ENCODE data around the gene AK5. TPM values are rescaled to one million over a fixed set of nuclear protein-coding genes. Genes with fewer than 3 reads are reported as not detected.

The AK5 gene
- total RNA-seq, 1 donor, result 25.3 TPM

GRCh38 chr1:77373702-77374101 is 91.9 kb downstream of the AK5 start:
- Histone ChIP-seq H2AFZ (ENCODE audit: low read length) (no peak overlapping the region), H3K4me2 (ENCODE audit: insufficient read depth, low read length) (no peak overlapping the region), H3K79me2 (ENCODE audit: insufficient read depth, low read length) (no peaks in the 10 kb centered on the region), H3K27ac (ENCODE audit: low read depth, low read length) (no peak overlapping the region), H3K4me3 (ENCODE audit: insufficient read depth, low read length) (no peak overlapping the region), H3K36me3 (ENCODE audit: insufficient read depth, low read length) (no peaks in the 10 kb centered on the region), H3K27me3 (ENCODE audit: insufficient read depth, low read length) (no peaks in the 10 kb centered on the region), H3K9me3 (ENCODE audit: low read depth, low read length) (no peaks in the 10 kb centered on the region), H4K20me1 (ENCODE audit: insufficient read depth, low read length) (no peaks in the 10 kb centered on the region), H3K4me1 (ENCODE audit: insufficient read depth, low read length) (peaks cover 30% of the 10 kb centered on the region)
- TF ChIP-seq CTCF (IDR thresholded peaks at IDR 0.05; ENCODE audit: extremely low read depth, low read depth, low read length), result no peak
- no peak for DNase-seq (ENCODE audit: insufficient read length, low spot score, missing footprints)

GRCh38 chr1:77375541-77375940 is 93.7 kb downstream of the AK5 start:
- no peaks in the 10 kb centered on the region for H3K9me3 ChIP-seq (ENCODE audit: low read depth, low read length)
- H3K27ac ChIP-seq (ENCODE audit: low read depth, low read length), result no peak overlapping the region
- no peaks in the 10 kb centered on the region for H4K20me1 ChIP-seq (ENCODE audit: insufficient read depth, low read length)
- no peak overlapping the region for H3K4me3 ChIP-seq (ENCODE audit: insufficient read depth, low read length)
- H3K4me1 ChIP-seq (ENCODE audit: insufficient read depth, low read length), result peaks cover 23% of the 10 kb centered on the region
- DNase-seq (ENCODE audit: insufficient read length, low spot score, missing footprints), result no peak
- H2AFZ ChIP-seq (ENCODE audit: low read length), result no peak overlapping the region
- no peaks in the 10 kb centered on the region for H3K27me3 ChIP-seq (ENCODE audit: insufficient read depth, low read length)
- no peak for TF ChIP-seq CTCF (IDR thresholded peaks at IDR 0.05; ENCODE audit: extremely low read depth, low read depth, low read length)
- H3K4me2 ChIP-seq (ENCODE audit: insufficient read depth, low read length), result no peak overlapping the region
- no peaks in the 10 kb centered on the region for H3K36me3 ChIP-seq (ENCODE audit: insufficient read depth, low read length)
- H3K79me2 ChIP-seq (ENCODE audit: insufficient read depth, low read length), result no peaks in the 10 kb centered on the region

GRCh38 chr1:77375990-77376389 is 94.2 kb downstream of the AK5 start:
- Histone ChIP-seq H3K27me3 (ENCODE audit: insufficient read depth, low read length) (no peaks in the 10 kb centered on the region), H3K27ac (ENCODE audit: low read depth, low read length) (no peak overlapping the region), H3K36me3 (ENCODE audit: insufficient read depth, low read length) (no peaks in the 10 kb centered on the region), H3K4me3 (ENCODE audit: insufficient read depth, low read length) (no peak overlapping the region), H3K9me3 (ENCODE audit: low read depth, low read length) (no peaks in the 10 kb centered on the region), H2AFZ (ENCODE audit: low read length) (no peak overlapping the region), H3K4me1 (ENCODE audit: insufficient read depth, low read length) (peaks cover 18% of the 10 kb centered on the region), H3K79me2 (ENCODE audit: insufficient read depth, low read length) (no peaks in the 10 kb centered on the region), H3K4me2 (ENCODE audit: insufficient read depth, low read length) (no peak overlapping the region), H4K20me1 (ENCODE audit: insufficient read depth, low read length) (no peaks in the 10 kb centered on the region)
- no peak for DNase-seq (ENCODE audit: insufficient read length, low spot score, missing footprints)
- TF ChIP-seq CTCF (IDR thresholded peaks at IDR 0.05; ENCODE audit: extremely low read depth, low read depth, low read length), result no peak

- no peak overlapping the region for H2AFZ ChIP-seq (ENCODE audit: low read length)
- no peaks in the 10 kb centered on the region for H3K27me3 ChIP-seq (ENCODE audit: insufficient read depth, low read length)
- TF ChIP-seq CTCF (IDR thresholded peaks at IDR 0.05; ENCODE audit: extremely low read depth, low read depth, low read length), result no peak
- H3K79me2 ChIP-seq (ENCODE audit: insufficient read depth, low read length), result no peaks in the 10 kb centered on the region
- no peak overlapping the region for H3K4me2 ChIP-seq (ENCODE audit: insufficient read depth, low read length)
- no peak for DNase-seq (ENCODE audit: insufficient read length, low spot score, missing footprints)
- no peaks in the 10 kb centered on the region for H4K20me1 ChIP-seq (ENCODE audit: insufficient read depth, low read length)
- H3K4me1 ChIP-seq (ENCODE audit: insufficient read depth, low read length), result peaks cover 8% of the 10 kb centered on the region
- no peak overlapping the region for H3K27ac ChIP-seq (ENCODE audit: low read depth, low read length)
- no peaks in the 10 kb centered on the region for H3K9me3 ChIP-seq (ENCODE audit: low read depth, low read length)
- no peaks in the 10 kb centered on the region for H3K36me3 ChIP-seq (ENCODE audit: insufficient read depth, low read length)
- H3K4me3 ChIP-seq (ENCODE audit: insufficient read depth, low read length), result no peak overlapping the region
These were observed 97.1 kb downstream of the AK5 start for GRCh38 chr1:77378723-77379535.

Measured in osteoblast (primary cell).